Regular cardiac myocyte (primary cell): ENCODE measurements around the gene LRRC37A2. TPM values are rescaled to one million over a fixed set of nuclear protein-coding genes. Genes with fewer than 3 reads are reported as not detected.

Experiments used
- total RNA-seq: library from RNA; depleted of rRNA; stranded (reverse); fragments of >200 nt; gene quantifications from 2 replicates; pipeline ENCODE4 v1.2.3, GENCODE V29; 2014

Gene LRRC37A2
- 2.3 and 6.2 TPM in 2 replicates for total RNA-seq

DNA sequence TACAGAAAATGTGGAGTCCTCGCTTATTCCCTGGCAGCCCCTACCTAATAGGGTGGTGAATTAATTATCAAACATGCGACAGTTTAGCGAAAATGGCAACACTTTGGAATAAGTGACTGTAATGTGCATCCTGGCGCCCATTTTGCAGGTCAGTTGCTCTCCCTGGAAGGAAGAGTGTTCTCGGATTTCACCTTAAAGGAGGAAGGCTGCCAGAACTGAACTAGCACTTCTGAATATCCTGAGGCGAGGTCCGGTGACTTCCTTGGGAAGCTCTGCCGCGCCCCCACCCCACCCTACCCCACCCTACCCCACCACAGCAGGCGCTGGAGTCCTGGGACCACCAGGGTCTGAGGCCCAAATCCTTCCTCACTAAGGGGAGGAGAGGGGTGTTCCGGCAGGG, at the start of gene LRRC37A2:
Gene LRRC37A2, plus strand, starts transcription at position 301 of the 400 bp plus-strand sequence. CDS start 245 bp downstream, outside the sequence.

DNA sequence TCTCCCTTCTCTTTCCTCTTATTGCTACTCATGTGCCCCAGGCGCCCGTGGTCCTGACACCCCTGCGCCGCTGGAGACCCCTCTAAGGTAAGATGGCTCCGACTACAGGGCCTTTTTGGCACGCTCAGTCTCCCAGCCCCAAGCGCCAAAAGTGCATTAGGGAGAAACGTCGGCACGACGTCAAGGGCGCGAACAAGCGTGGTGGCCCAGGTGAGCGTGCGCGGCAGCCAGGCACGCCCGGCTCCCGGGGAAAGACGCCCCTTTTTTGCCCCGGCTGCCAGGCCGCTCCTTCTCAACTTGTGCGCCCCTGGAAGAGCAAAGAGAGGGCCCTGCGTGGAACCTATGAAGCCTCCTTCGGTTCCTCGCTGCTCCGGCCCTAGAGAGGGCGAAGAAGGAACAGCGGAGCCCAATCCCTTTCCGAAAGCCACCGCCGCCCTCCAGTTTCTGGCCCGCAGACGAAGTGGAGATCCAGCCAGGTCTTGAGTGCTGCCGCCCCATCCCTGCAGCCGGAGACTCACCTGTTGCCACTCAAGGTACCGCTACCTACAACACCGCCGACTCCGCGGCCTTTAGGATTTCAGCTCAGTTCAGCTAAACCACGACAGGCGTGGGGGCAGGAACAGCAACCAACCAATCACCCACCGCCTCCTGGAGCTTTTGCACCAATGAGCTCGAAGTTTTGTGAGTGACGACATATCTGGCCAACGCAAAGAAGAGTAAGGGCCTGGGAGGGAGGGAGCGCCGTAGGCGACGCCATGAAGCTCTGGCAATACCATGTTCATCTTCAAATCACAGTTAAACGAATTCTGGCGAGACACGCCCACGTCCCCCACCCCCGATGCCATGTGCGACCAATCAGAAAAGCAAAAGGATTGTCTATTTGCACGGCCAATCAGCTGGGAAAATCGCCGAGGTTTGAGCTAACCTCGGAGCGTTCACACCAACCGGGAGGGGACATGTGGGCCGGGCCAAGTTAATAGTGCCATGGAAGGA, 67.1 kb downstream of the LRRC37A2 start, which contains the start of gene ARL17A:
Gene ARL17A, minus strand, starts transcription at position 609 of the 993 bp plus-strand sequence. CDS start 3,369 bp downstream, outside the sequence.

GRCh38 chr17:46590157-46591146, 78.2 kb downstream of the LRRC37A2 start, which contains the start of gene NSF:
NSF (plus strand) TSS chr17:46590669; CDS start chr17:46590776, 107 bp downstream.

Other genes with a start within 250 kb of the LRRC37A2 start
- gene LRRC37A, start 217.3 kb upstream of the LRRC37A2 start, total RNA-seq: 1.2 and 3.1 TPM in 2 replicates
- gene ARL17B, start 150.7 kb upstream of the LRRC37A2 start, total RNA-seq: 3.3 and 5.1 TPM in 2 replicates
- gene ARL17A, start 67.2 kb downstream of the LRRC37A2 start, total RNA-seq: 3.3 and 3.9 TPM in 2 replicates
- 66.8 and 67.5 TPM in 2 replicates for gene NSF, start 78.2 kb downstream of the LRRC37A2 start, total RNA-seq